Gastroesophageal sphincter (tissue), 4 donors: Measurements from ENCODE around the gene ARAP1. TPM values are rescaled to one million over a fixed set of nuclear protein-coding genes. Genes with fewer than 3 reads are reported as not detected.

Experiments used
- ATAC-seq: fragments of 150-250 bp; one replicate; pipeline ENCODE4 v1.9.1; 2016; ENCODE audit warnings: mild to moderate bottlenecking, moderate library complexity
- H3K27ac ChIP-seq, 4 donors: fragments of 200-600 bp; sonication (generic) in 3 of 4; 1 replicate in 3 of 4; 2 replicates in 1 of 4; pipeline ENCODE4 v1.5.1; 2016 to 2019
- H3K27me3 ChIP-seq: fragments of 200-600 bp; sonication (generic); one replicate; pipeline ENCODE4 v1.5.1; 2019
- H3K36me3 ChIP-seq, 2 donors: fragments of 200-600 bp; sonication (generic); one replicate each; pipeline ENCODE4 v1.5.1; 2019; ENCODE audit warnings: control low read depth in 1 of 2
- H3K4me1 ChIP-seq, 3 donors: fragments of 200-600 bp; sonication (generic); 1 replicate in 2 of 3; 2 replicates in 1 of 3; pipeline ENCODE4 v1.5.1; 2016 to 2019; ENCODE audit warnings: control low read depth in 2 of 3
- H3K4me3 ChIP-seq, 2 donors: fragments of 200-600 bp; sonication (generic); one replicate each; pipeline ENCODE4 v1.5.1; 2019; ENCODE audit warnings: mild to moderate bottlenecking in 1 of 2, moderate library complexity in 1 of 2
- H3K9me3 ChIP-seq, 3 donors: fragments of 200-600 bp; sonication (generic); one replicate each; pipeline ENCODE4 v1.5.1; 2017 to 2019; ENCODE audit warnings: control low read depth in 2 of 3
- CTCF ChIP-seq, 4 experiments: fragments of 200-600 bp in 2 of 4; fragments of 450-650 bp in 2 of 4; sonication (generic) in 1 of 4; IDR thresholded peaks; one replicate each; pipeline ENCODE4 v1.5.1; 2017 to 2019; ENCODE audit warnings: antibody characterized with exemption in 4 of 4, mild to moderate bottlenecking in 2 of 4, moderate library complexity in 2 of 4
- EP300 ChIP-seq: sonication (generic); formaldehyde crosslinking; IDR thresholded peaks from one replicate; pipeline ENCODE4 v1.6.1; 2017; ENCODE audit warnings: antibody characterized with exemption, mild to moderate bottlenecking
- POLR2A ChIP-seq, 2 donors: fragments of 450-650 bp; IDR thresholded peaks; one replicate each; pipeline ENCODE4 v1.6.1; 2017; ENCODE audit warnings: antibody characterized with exemption in 2 of 2, mild to moderate bottlenecking in 2 of 2, moderate library complexity in 1 of 2
- POLR2AphosphoS5 ChIP-seq: sonication (generic); formaldehyde crosslinking; IDR thresholded peaks from one replicate; pipeline ENCODE4 v1.6.1; 2017; ENCODE audit warnings: antibody characterized with exemption
- whole genome bisulfite sequencing, 2 donors: methylation state at CpG; one replicate each; pipeline ENCODE4 v1.1.5; 2018; ENCODE audit warnings: low coverage in 1 of 2; 5-methylcytosine and 5-hydroxymethylcytosine counted together
- total RNA-seq, 4 donors: library from RNA; depleted of rRNA; stranded (reverse); fragments of >200 nt; gene quantifications; one replicate each; pipeline ENCODE4 v1.1.0, GENCODE V29; 2016

The ARAP1 gene
- total RNA-seq, 4 donors from 2014 or later = 72.4 to 125 (median 95.1) TPM

GRCh38 chr11:72672597-72673238 lies 79.5 kb downstream of the ARAP1 start:
- H3K36me3 ChIP-seq = no peaks in the 10 kb centered on the region
- TF ChIP-seq POLR2AphosphoS5 (no peak), POLR2A (IDR thresholded peaks at IDR 0.05) (no peak), CTCF (IDR thresholded peaks at IDR 0.05) (no peak), EP300 (no peak)
- peaks cover 0 to 7% (median 0%) of the 10 kb centered on the region in 3 donors for H3K9me3 ChIP-seq
- no peak for ATAC-seq
- no peak overlapping the region for H3K4me3 ChIP-seq
- H3K4me1 ChIP-seq = peaks cover 0 to 8% (median 0%) of the 10 kb centered on the region in 3 donors
- WGBS, 2 donors = 56 to 58% methylated on average over 3 to 4 of the region's 4 CpGs
- peaks cover 94% of the 10 kb centered on the region for H3K27me3 ChIP-seq
- no peak overlapping the region for H3K27ac ChIP-seq

- H3K9me3 ChIP-seq = peaks cover 0 to 13% (median 0%) of the 10 kb centered on the region in 3 donors
- no peak for TF ChIP-seq CTCF (IDR thresholded peaks at IDR 0.05)
- no peak for TF ChIP-seq EP300
- TF ChIP-seq POLR2AphosphoS5 = no peak
- TF ChIP-seq POLR2A (IDR thresholded peaks at IDR 0.05) = no peak
- 31 to 67% methylated on average over 1 to 3 of the region's 8 CpGs for WGBS, 2 donors
- H3K27ac ChIP-seq = no peak overlapping the region
- no peak for ATAC-seq
- peaks cover 0 to under 1% (median 0%) of the 10 kb centered on the region in 3 donors for H3K4me1 ChIP-seq
- H3K36me3 ChIP-seq = no peaks in the 10 kb centered on the region
- H3K4me3 ChIP-seq = no peak overlapping the region
- peaks cover 81% of the 10 kb centered on the region for H3K27me3 ChIP-seq
Observed at GRCh38 chr11:72671152-72672099, 80.8 kb downstream of the ARAP1 start.

- Histone ChIP-seq H3K9me3 (peaks cover 0 to 13% (median 0%) of the 10 kb centered on the region in 3 donors), H3K4me3 (no peak overlapping the region), H3K4me1 (no peaks in the 10 kb centered on the region), H3K36me3 (no peaks in the 10 kb centered on the region), H3K27ac (no peak overlapping the region), H3K27me3 (peaks cover 72% of the 10 kb centered on the region)
- WGBS, 2 donors = 27 to 35% methylated on average over 3 of the region's 4 CpGs
- no peak for ATAC-seq
- TF ChIP-seq POLR2AphosphoS5 (no peak), POLR2A (IDR thresholded peaks at IDR 0.05) (no peak), CTCF (IDR thresholded peaks at IDR 0.05) (no peak), EP300 (no peak)
Observed at GRCh38 chr11:72670041-72670440, 82.2 kb downstream of the ARAP1 start.

- ATAC-seq = no peak
- Histone ChIP-seq H3K9me3 (peaks cover 0 to 13% (median 0%) of the 10 kb centered on the region in 3 donors), H3K27ac (no peak overlapping the region), H3K27me3 (peaks cover 72% of the 10 kb centered on the region), H3K36me3 (no peaks in the 10 kb centered on the region), H3K4me1 (no peaks in the 10 kb centered on the region), H3K4me3 (no peak overlapping the region)
- 18 to 72% methylated on average over 3 to 4 of the region's 8 CpGs for WGBS, 2 donors
- TF ChIP-seq EP300 (no peak), POLR2AphosphoS5 (no peak), POLR2A (IDR thresholded peaks at IDR 0.05) (no peak), CTCF (IDR thresholded peaks at IDR 0.05) (no peak)
Observed at GRCh38 chr11:72669527-72669926, 82.7 kb downstream of the ARAP1 start.
